Activated gamma-delta T cell (primary cell): ENCODE measurements around the gene FCN3.

Source experiments
- DNase-seq: peaks from one replicate; lab custom pipeline; 2025; lab: John Stamatoyannopoulos, UW

The FCN3 gene

DNA sequence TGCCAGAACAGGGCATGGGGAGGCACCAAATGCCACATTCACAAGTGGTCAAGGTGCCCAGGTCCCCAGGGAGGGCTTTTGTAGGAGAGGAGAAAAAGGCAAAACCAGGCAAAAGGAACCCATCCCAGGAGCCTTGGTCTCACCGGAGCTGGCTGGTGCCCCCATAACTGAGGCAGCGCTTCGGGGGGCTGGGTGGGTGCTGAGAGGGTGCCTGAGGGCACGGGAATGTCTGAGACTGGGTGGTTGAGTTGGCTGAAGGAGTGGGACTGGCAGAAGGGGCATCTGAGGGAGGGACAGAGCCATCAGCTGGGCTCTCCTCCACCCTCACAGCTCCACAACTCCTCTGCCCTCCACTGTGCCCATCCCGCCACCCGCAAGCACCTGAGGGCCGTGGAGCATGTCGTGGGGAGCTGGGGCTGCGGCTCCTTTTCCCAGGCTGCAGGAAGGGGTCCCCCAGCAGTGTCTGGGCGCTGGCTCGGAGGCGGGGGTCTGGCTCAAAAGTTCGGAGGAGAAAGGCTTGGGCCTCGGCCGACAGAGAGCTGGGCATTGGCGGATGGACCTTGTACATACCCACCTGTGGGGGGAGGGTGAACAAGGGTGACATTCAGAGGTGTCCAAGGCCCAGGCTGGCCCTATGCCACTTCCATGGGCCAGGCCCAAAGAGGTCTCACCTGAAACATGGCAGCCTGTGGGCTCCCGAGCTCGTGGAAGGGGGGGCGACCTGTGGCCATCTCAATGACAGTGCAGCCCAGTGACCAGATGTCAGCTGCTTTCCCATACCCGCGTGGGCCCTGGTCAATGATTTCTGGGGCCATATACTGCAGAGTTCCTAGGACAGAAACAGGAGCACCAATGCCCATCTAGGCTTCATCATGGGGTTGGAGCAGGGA lies 16.3 kb downstream of the FCN3 start:
- DNase-seq, result no peak

DNA sequence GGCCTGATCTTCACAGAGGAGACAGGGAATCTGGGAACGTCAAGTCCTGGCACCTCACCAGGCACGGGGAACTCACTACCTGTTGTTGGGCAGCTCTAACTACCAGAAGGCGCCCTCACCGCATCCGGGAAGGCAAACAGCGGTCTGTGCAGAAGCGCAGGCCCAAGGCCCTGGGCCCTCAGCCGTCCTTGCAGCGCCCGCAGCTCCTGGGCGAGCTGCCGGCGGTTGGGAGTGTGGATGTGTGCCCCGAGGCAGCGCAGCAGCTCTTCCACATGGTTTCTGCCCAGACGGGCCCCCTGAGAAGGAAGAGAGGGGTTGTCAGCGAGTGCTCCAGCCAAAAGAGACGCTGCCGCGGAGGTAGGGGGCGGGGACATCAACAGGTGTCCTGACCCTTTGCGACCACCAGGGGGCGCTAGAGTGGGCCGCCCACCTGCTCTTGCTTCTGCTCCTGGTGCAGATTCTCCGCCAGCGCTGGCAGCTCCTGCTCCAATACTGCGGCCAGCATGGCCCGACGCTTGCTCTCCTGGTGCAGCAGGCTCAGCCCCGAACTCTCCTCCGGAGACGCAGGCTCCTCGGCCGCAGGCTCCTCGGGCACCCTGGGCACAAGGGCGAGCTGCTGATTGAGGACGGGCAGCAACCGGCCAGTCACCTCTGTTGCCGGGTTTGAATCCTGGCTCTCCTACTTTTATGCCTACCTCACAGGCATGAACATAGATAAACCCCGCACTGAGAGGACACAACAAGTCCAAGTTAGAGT lies 17.2 kb downstream of the FCN3 start:
- DNase-seq, result peak; percentile 47

DNA sequence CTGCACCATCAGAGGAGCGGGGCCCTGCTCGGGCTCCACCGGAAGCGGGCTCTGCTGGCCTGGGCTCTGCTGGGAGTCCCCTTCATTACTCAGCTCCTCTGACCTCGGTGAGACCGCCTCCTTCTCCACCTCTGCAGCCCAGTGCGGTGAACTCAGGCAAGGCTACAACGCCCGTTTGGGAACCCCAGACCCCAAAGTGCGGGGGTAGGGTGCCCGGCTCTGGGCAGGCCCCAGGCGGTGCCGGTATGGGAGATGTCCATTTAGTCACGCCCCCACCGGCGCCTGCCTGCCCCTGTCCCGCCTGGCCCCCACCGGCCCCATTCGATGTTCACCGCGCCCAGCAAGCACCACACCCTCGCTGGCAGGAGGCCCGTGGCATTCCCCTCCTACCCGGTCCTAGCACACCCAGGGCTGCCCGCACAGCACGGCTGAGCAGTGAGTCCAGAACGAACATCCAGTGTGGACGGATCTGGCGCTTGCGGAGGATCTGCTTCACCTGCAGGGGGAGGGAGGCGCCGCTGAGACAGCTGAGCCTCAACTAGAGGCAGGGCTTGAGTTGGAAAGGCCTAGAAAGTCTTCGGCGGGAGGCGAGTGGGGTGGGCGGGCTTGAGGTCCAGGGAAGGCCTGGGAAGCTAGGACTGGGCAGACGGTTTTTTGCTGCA lies 17.9 kb downstream of the FCN3 start:
- DNase-seq, result no peak

DNA sequence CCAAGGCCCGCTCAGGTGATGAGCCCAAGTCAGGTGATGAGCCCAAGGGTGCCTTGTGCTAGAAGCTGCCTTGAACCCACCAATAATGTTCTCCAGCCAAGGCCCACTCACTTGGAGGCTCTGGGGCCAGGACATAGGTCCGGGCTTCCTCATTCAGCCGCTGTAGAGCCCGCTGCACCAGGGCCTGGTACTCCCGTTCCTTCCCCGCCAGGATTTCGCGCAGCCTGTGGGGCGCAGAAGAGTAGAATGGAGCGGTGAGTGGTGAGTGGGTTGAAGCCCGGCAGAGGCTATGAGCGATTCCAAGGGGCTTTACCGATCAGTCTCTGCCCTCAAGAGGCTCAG lies 18.4 kb downstream of the FCN3 start:
- DNase-seq, result no peak

DNA sequence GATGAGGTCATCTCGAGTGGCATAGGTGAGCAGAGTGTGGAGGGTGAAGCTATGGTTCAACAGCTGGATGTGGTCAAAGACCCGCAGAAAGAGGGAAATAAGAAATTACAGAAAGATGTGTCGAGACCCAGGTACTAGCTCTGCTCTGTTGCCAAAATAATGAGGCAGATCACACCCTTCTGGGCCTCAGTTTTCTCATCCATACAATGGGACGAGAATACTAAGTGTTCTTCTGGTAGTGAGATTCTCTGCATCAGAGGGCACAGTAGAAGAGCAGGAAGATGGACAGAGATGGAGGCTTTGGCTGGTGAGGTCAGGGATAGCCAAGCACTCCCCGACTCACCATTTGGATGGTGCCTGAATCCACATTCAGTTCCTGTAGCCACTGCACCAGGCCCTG lies 18.9 kb downstream of the FCN3 start:
- DNase-seq, result no peak

DNA sequence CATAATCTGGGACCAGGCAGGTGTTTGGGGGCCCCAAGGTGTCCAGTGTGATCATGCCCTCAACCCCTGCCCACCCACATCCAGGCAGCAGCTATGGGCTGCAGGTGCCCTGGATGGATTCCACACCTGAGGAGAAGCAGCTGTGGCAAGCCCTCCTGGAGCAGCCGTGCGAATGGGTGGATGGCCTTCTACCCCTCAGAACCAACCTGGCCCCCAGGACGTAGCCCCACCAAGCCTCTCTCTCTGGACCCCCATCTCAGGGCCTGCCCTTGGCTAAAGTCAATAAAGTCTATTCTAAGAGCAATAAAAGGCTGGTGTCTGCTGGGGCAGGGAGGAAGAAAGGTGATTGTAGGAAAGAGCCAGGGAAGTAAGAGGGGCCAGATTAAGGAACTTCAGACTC lies 21.0 kb downstream of the FCN3 start:
- no peak for DNase-seq

DNA sequence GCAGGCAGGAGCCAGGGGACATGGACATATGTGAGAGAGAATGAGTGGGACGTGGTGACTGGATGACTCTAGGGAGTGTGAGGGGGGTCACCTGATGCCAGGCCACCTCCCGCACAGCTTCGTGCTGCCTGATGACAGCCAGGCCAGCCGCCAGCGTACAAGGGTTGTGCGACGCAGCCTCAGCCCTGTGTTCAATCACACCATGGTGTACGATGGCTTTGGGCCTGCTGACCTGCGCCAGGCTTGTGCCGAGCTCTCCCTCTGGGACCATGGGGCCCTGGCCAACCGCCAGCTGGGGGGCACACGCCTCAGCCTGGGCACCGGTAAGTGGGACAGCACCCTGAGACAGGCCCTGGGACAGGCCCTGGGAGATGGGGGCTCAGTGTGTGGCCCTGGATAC lies 21.5 kb downstream of the FCN3 start:
- no peak for DNase-seq

DNA sequence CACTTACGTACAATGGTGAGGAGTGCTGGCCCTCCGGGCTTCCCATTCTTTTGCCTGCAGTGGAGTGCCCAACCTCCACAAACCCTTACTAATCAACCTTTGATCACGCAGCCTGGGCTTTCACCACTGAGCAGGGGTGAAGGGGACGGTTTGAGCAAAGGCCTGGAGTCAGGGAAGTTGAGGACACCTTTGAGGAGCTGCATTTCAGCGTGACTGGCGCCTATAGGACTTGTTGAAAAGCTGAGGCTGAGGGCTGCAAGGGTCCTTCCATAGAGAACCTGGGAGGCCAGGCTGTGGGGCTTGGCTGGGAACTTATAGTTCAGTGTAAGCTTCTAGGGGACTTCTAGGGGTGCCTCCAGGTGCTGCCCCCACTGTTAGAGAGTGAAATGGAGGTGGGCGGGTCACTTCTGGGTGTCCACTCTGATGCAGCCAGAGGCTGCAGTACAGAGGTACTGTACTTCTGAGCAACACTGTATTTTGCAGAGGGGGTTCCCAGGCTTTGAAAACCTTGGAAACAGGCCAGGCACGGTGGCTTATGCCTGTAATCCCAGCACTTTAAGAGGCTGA lies 23.0 kb downstream of the FCN3 start:
- no peak for DNase-seq

DNA sequence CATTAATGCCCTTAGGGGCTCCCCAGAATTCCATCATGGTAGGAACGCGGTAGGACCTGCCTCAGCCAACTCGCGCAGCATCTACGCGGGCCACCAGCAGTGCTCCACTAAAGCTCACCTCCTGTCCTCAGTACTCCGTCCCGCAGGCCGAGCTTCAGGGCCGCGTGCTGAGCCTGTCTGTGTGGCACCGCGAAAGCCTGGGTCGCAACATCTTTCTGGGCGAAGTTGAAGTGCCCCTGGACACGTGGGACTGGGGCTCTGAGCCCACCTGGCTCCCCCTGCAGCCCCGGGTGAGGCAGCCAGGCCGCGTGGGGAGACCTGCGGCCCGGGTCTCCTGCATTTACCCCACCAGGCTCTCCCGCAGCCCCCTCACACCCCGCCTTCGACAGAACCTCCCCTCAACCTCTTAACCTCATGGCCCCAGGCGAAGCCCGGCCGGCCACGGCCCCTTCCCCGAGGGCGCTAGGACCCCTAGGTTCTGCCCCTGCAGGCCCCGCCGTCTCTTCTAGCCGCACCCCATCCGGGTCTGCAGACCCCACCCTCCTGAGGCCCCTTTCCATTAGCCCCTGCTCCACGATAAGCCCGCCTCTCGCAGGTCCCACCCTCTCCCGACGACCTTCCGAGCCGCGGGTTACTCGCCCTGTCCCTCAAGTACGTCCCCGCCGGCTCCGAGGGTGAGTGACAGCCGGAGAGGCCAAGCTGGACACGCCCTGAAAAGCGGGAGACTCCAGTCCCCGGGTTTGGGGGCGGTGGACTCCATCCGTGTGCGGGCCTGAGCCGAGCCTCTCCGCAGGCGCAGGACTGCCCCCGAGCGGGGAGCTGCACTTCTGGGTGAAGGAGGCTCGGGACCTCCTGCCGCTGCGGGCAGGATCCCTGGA lies 23.7 kb downstream of the FCN3 start:
- no peak for DNase-seq

DNA sequence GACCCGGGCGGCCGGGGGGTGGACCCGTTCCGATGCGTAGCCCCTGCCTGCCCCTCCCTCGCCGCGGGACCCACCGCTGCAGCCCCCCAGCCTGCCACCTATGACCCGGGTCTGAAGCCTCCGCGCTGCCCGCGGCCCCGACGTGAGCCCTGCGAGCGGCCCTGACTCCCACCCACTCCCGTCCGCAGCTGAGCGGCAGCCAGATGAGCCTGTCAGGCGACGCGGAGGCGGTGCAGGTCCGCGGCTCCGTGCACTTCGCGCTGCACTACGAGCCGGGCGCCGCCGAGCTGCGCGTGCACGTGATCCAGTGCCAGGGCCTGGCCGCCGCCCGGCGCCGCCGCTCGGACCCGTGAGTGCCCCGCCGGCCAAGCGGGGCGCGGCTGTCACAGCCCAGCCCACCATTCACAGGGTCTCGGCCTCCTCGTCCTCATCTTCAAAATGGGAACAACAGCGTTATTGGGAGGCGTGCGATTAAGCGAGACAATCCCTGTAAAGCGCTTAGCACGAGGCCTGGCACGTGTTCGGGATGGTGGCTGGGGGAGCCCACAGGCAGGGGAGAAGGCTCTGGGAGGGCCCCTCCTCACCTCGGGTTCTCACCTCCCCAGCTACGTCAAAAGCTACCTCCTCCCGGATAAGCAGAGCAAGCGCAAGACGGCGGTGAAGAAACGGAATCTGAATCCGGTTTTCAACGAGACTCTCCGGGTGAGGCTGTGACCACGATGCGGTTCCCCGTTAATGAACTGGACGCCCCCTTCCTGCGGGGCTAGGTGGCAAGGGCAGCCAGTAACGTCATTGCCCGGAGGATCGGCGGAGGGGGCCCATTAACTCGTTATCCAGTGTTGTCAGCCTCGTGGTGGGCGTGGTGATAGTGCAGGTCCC lies 24.6 kb downstream of the FCN3 start:
- no peak for DNase-seq

DNA sequence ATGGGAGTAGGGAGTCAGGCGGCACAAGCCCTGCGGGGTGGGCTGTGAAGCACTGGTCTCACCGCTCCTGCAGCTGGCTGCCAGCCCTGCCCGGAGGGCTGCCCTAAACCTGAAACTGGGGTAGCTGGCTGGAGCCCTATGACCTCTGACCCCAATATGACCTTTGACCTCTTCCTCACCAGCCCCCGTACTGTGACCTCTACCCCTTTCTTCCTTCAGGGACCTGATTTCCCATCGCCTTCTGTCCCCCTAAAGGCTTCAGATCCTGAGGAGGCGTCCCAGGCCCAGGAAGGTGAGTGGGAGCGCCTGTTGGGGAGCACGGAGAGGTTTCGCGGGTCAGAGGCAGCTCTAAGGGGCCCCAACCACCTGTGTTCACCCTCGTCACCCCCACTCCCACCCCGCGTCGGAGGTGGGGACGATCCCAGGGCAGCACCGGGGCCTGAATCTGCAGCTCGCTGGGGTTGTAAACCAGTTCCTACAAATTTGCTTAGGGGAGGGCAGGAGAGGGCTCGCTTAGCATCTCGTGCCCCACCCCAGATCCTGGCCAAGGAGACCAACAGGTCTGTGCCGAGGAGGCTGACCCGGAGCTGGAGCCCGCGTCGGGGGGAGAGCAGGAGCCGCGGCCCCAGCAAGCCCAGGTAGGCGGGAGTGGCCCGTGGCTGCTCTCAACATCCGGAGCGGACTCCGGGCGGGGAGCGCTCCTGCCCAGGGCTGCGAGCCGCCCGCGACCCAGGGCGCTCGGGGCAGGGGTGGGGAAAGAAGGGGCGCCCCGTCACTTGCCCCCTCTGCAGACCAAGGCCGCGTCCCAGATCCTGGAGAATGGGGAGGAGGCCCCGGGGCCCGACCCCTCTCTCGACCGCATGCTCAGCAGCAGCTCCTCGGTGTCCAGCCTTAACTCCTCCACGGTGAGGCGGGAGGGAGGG lies 25.5 kb downstream of the FCN3 start:
- no peak for DNase-seq

DNA sequence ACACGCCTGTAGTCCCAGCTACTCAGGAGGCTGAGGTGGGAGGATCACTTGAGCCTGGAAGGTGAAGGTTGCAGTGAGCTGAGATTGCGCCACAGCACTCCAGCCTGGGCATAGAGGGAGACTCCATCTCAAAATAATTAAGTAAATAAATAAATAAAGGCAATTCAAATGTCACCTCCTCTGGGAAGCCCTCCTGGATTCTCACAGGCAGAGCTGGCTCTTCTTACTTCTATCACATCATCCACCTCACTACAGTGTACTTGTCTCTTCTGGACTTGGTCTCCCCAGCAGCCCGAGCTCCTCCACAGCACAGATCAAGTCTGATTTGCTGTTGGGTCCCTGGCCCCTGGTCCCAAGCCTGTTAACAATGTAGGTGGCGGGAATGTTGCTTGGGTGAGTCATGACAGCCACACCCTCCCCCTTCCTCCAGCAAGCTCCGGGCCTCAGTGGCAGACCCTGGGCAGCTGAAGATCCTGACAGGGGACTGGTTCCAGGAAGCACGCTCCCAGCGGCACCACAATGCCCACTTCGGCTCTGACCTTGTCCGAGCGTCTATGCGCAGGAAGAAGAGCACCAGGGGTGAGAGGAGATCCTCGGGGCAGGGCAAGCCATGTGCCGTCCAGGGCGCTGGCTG lies 27.5 kb downstream of the FCN3 start:
- DNase-seq, result no peak

DNA sequence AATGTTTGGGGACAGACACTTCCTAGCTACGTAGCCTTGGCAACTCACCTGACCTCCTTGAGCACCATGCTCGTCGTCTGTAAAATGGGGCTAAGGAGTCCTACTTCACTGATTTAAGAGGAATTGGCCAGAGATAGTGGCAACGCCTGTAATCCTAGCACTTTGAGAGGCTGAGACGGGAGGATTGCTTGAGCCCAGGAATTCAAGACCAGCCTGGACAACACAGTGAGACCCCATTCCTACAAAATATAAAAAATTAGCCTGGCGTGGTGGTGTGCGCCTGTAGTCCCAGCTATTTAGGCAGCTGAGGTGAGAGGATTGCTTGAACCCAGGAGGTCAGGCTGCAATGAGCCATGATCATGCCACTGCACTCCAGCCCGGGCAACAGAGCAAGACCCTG lies 28.3 kb downstream of the FCN3 start:
- no peak for DNase-seq

DNA sequence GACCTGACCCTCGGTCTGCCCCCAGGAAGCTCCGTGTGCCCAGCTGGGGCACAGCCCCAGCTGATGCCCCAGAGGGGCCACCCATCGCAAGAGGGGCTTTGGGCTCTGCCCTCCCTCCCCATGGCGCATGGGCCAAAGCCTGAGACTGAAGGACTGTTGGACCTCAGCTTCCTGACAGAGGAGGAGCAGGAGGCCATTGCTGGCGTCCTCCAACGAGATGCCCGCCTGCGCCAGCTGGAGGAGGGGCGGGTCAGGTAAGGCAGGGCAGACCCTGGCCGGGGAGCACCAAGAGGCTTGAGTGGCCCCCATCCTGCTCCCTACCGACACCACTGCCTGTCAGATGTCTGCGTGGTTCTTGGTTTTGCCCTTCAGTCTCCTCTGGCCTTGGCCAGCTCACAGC lies 29.4 kb downstream of the FCN3 start:
- no peak for DNase-seq

DNA sequence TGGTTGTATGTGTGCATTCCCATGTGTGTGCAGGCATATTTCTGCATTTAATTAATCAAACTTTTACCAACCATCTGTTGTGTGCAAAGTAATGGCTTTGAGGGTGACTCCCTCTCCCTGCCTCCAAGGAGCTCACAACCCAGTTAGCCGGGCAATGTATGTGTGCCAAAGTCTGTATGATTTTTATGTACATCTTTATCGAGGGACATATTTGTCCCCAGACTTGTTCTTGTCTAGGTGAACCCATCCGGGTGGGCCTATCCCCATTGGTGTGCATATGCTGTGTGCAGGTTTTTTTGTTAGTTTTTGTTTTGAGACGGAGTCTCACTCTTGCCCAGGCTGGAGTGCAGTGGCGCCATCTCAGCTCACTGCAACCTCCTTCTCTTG lies 31.0 kb downstream of the FCN3 start:
- no peak for DNase-seq

DNA sequence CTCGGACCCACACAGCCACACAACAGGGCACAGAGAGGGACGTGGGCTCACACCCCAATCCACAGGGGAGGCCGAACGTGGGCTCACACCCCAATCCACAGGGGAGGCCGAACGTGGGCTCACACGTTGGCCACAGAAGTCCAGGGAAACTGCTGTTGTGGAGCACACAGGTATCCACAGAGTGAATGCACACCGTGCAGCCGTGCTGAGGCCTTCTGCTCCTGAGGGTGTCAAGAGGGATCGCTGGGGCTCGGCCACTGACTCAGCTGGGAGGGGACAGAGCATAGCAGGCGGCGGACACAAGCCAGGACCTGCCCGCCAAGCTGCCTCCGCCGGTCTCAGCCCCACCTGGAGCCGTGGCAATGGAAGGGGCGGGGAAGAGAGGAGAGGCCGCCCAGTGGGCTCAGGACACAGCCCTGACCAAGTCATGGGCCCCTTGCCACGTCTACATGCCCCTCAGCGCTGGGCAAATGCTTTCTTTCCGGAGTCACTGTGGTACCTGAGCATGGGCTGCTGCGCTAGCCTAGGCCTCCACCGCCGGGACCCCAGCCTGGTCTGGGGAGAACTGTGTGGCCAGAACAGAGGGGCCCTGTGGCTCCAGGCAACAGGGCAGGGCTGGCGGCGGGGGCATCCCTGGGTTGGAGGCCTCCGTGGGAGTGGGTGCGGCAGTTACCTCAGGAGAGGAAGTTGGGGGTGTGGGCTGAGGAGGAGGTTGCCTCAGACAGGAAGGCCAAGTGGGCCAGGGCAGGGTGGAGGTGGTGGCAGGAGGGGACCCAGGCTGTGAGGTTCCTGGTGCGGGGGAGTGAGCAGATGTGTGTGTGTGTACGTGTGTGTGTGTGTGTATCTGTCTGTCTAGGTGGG lies 31.6 kb downstream of the FCN3 start:
- DNase-seq, result peak; percentile 52

DNA sequence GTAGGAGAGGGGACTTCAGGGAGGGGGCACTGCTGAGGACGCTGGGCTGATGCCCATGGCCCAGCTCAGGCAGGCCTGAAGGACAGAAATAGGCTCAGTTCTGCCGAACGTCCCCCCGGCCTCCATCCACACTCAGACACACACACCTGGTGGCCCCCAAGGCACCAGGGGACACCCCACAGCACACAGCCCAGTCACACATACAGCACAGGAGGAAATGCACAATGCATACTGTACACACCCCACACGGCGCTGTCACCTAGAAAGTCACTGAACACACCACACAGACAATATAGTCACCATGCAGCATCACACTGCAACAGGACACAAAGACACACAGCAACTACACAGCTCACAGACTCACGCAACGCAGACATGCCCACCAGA lies 32.2 kb downstream of the FCN3 start:
- DNase-seq, result no peak
